Measurements from ENCODE around the gene IP6K3.

Gene IP6K3

GRCh38 chr6:33740794-33741193 lies 5.9 kb downstream of the IP6K3 start:
- no peaks in the 10 kb centered on the region for H4K20me1 ChIP-seq (ENCODE audit: insufficient read depth)
- peaks cover 7% of the 10 kb centered on the region for H3K4me1 ChIP-seq (ENCODE audit: low read depth, poor library complexity, severe bottlenecking)
- no peaks in the 10 kb centered on the region for H3K79me2 ChIP-seq (ENCODE audit: insufficient read depth, low read depth)
- H3K36me3 ChIP-seq (ENCODE audit: insufficient read depth), result no peaks in the 10 kb centered on the region
- no peak overlapping the region for H2AFZ ChIP-seq (ENCODE audit: low read depth)
- TF ChIP-seq CTCF (conservative IDR thresholded peaks at IDR 0.05; ENCODE audit: low read depth, low read length), result no peak
- H3K4me3 ChIP-seq (IDR thresholded peaks at IDR 0.05; ENCODE audit: insufficient read depth, low read depth, low read length), result no peak overlapping the region
- H3K27ac ChIP-seq, result no peak overlapping the region
- H3K9ac ChIP-seq, result no peak overlapping the region
- H3K27me3 ChIP-seq (ENCODE audit: insufficient read depth, low read depth), result peaks cover 20% of the 10 kb centered on the region
- no peak overlapping the region for H3K4me2 ChIP-seq

GRCh38 chr6:33740204-33740608 lies 6.5 kb downstream of the IP6K3 start:
- peaks cover 7% of the 10 kb centered on the region for H3K4me1 ChIP-seq (ENCODE audit: low read depth, poor library complexity, severe bottlenecking)
- H3K4me2 ChIP-seq, result no peak overlapping the region
- no peak overlapping the region for H3K9ac ChIP-seq
- no peak overlapping the region for H3K4me3 ChIP-seq (IDR thresholded peaks at IDR 0.05; ENCODE audit: insufficient read depth, low read depth, low read length)
- H4K20me1 ChIP-seq (ENCODE audit: insufficient read depth), result no peaks in the 10 kb centered on the region
- H2AFZ ChIP-seq (ENCODE audit: low read depth), result no peak overlapping the region
- H3K79me2 ChIP-seq (ENCODE audit: insufficient read depth, low read depth), result no peaks in the 10 kb centered on the region
- H3K36me3 ChIP-seq (ENCODE audit: insufficient read depth), result no peaks in the 10 kb centered on the region
- TF ChIP-seq CTCF (conservative IDR thresholded peaks at IDR 0.05; ENCODE audit: low read depth, low read length), result no peak
- no peak overlapping the region for H3K27ac ChIP-seq
- H3K27me3 ChIP-seq (ENCODE audit: insufficient read depth, low read depth), result peaks cover 20% of the 10 kb centered on the region

GRCh38 chr6:33739571-33739970 lies 7.1 kb downstream of the IP6K3 start:
- Histone ChIP-seq H3K36me3 (ENCODE audit: insufficient read depth) (no peaks in the 10 kb centered on the region), H3K4me1 (ENCODE audit: low read depth, poor library complexity, severe bottlenecking) (peaks cover 6% of the 10 kb centered on the region), H3K9ac (no peak overlapping the region), H3K79me2 (ENCODE audit: insufficient read depth, low read depth) (no peaks in the 10 kb centered on the region), H4K20me1 (ENCODE audit: insufficient read depth) (no peaks in the 10 kb centered on the region), H3K27ac (no peak overlapping the region), H2AFZ (ENCODE audit: low read depth) (no peak overlapping the region), H3K4me3 (IDR thresholded peaks at IDR 0.05; ENCODE audit: insufficient read depth, low read depth, low read length) (no peak overlapping the region), H3K27me3 (ENCODE audit: insufficient read depth, low read depth) (peaks cover 20% of the 10 kb centered on the region), H3K4me2 (no peak overlapping the region)
- TF ChIP-seq CTCF (conservative IDR thresholded peaks at IDR 0.05; ENCODE audit: low read depth, low read length), result no peak

- no peaks in the 10 kb centered on the region for H3K79me2 ChIP-seq (ENCODE audit: insufficient read depth, low read depth)
- no peak overlapping the region for H3K9ac ChIP-seq
- H3K27me3 ChIP-seq (ENCODE audit: insufficient read depth, low read depth), result peaks cover 20% of the 10 kb centered on the region
- no peak for TF ChIP-seq CTCF (conservative IDR thresholded peaks at IDR 0.05; ENCODE audit: low read depth, low read length)
- no peak overlapping the region for H3K4me3 ChIP-seq (IDR thresholded peaks at IDR 0.05; ENCODE audit: insufficient read depth, low read depth, low read length)
- no peak overlapping the region for H3K27ac ChIP-seq
- no peaks in the 10 kb centered on the region for H3K36me3 ChIP-seq (ENCODE audit: insufficient read depth)
- no peak overlapping the region for H2AFZ ChIP-seq (ENCODE audit: low read depth)
- no peaks in the 10 kb centered on the region for H4K20me1 ChIP-seq (ENCODE audit: insufficient read depth)
- H3K4me1 ChIP-seq (ENCODE audit: low read depth, poor library complexity, severe bottlenecking), result no peaks in the 10 kb centered on the region
- no peak overlapping the region for H3K4me2 ChIP-seq
Observed at GRCh38 chr6:33738879-33739278, 7.8 kb downstream of the IP6K3 start.
